ENCODE measurements around the gene SPATA20.

SPATA20 gene

DNA sequence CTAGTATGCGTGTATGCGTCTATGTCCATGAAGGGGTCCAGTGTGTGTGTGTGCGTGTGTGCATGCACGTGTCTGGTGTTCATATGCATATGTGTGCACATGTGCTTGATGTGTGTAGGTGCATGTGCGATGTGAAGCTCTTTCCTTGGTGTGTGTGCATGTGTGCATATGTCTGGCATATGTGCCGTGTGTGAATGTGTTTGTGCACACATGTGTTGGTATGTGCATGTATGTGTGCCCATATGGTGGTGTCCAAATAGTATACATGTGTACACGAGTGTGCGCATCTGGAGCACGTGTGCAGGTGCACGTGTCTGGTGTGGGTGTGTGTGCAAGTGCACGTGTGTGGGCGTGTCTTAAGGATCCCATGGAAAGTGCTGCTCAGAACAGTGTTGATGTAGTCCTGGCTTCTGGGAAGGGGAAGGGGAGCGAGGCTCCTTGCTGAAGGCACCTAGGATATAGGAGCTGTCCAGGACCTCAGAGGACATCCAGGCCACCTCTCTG is 30.5 kb downstream of the SPATA20 start:
- DNase-seq (ENCODE audit: low read depth in 2 of 2), result no peak

DNA sequence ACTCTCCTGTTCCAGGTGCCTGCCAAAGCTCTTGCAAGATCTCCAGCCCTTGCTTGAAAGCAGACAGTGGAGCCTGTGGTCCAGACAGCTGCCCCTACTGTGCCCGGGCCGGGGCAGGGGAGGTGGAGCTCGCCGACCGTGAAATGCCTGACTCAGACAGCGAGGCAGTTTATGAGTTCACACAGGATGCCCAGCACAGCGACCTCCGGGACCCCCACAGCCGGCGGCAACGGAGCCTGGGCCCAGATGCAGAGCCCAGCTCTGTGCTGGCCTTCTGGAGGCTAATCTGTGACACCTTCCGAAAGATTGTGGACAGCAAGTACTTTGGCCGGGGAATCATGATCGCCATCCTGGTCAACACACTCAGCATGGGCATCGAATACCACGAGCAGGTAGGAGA is 31.2 kb downstream of the SPATA20 start:
- DNase-seq (ENCODE audit: low read depth in 2 of 2), result no peak

DNA sequence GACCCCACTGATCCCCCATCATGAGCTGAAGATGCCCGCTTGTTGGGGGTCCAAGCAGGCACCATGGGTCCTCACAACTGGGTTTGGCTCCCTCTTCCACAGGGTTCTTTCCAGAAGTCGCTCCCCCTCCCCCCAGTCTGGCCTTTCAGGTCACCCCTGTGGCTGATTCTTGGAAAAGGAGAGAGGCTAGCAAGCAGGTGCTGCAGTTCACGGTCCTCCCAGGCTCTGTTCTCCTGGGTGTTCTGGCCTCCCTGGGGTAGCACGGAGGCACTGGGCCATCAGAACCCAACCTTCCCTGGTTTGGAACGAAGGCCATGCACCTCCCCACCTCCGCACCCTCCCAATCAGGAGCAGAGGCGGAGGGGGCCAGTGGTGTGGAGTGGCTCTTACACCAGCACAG is 32.4 kb downstream of the SPATA20 start:
- DNase-seq (ENCODE audit: low read depth in 2 of 2), result no peak

DNA sequence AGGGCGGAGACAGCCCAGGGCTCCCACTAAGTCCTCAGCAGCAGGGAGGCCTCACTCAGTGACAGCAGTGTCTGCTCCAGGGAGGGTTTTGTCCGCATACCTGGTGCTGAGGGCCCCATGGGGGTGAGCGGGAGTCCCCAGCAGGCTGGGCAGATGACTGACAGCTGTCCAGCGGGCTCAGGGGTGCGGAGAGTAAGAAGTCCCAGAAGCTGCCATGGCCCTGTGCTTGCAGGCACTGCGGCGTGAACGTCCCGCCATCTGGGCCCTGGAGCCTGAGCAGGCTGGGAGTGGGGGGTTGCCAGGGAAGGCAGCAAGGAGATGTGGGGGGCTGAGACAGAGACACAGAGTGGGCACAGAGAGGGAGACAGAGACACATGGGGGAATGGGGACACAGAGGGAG is 33.7 kb downstream of the SPATA20 start:
- DNase-seq (ENCODE audit: low read depth in 2 of 2), result no peak

DNA sequence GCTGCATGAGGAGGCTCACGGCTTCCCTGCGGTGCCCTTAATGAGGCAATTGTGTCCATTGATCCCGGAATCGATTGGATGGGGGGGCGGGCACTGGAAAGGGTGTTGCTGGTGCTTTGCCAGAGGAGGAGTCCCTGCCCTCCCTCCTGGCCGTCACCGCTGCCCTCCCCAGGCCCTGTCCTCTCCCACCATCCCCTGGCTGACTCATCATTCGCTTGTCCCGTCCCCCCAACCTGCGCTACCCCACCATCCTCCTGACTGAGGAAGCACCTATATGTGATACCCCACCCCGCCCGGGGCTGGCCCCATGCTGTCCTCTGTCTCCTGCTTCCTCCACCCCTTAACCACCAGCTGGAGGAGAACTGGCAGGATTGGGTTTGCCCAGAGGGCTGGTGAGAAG is 34.3 kb downstream of the SPATA20 start:
- no peak for DNase-seq (ENCODE audit: low read depth in 2 of 2)

DNA sequence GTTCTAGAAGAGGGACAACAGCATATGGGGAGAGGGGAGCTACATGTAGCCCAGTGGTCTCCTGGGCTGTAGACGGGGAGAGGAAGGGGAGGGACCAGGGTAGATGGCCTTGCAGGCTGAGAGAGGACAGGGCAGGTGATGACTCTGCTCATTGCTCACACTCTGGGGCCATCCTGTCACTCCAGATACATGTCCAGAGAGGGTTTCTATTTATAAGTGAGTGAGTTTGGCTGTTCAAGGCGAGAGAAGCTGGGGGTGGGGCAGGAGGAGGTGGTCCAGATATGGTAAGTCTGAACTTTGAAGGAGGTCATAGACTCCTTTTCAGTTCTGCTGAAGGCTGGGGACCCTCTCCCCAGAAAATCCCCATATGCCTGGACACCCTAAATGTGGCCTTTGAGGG is 35.8 kb downstream of the SPATA20 start:
- DNase-seq (ENCODE audit: low read depth in 2 of 2), result no peak

DNA sequence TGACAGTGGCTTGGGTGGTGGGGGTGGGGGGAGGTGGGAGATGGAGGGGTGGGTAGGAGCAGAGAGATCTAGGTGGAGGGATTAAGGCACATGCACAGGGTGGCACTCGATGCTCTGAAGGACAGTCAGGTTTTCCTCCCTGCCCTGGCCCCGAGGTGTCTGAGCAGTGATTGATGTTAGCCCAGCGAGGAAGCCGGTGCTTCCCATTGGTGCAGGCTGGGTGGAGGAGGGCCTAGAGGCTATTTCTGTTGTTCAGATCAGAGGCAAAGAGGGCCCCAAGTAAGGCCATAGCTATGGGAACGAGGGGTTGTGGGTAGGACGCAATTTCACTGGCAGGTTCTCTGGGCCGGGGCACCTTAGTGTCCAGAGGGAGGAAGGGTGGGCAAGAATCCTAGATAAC is 36.7 kb downstream of the SPATA20 start:
- DNase-seq (ENCODE audit: low read depth in 2 of 2), result no peak

DNA sequence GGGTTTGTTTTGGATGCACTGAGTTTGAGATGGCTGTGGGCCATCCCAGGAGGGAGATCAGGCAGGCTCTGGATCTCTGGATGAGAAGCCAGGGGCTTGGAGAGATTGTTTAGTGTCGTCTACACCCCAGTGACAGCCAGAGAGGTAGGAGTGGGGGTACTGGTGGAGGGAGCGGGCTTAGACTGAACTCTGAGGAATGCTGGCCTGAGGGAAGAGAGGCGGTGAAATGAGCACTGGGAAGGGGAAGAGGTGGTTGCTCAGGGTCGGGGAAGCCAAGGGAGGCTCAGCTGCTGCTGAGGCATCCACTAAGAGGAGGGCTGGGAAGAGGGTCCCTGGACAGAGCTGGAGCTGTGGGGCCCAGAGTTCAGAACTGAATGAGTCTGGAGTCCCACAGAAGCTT is 37.1 kb downstream of the SPATA20 start:
- DNase-seq (ENCODE audit: low read depth in 2 of 2), result no peak

DNA sequence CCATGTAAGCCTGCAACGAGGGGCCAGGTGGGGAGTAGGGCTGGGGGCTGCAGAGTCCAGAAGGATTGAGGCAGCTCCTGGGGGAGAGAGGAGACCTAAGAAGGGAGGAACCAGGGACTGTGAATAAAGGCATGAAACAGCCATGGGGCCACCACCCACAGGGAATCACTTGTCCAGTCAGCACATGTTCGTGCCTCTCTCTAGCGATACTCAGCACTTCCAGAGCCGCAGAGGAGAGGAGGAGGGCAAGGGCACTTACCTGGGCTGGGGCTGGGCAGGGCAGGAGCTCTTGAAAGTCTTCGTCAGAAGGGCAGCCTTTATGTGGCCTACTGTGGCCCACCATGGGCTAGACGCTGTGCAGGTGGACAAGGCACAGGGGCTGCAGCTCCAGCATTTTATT is 37.8 kb downstream of the SPATA20 start:
- no peak for DNase-seq (ENCODE audit: low read depth in 2 of 2)

DNA sequence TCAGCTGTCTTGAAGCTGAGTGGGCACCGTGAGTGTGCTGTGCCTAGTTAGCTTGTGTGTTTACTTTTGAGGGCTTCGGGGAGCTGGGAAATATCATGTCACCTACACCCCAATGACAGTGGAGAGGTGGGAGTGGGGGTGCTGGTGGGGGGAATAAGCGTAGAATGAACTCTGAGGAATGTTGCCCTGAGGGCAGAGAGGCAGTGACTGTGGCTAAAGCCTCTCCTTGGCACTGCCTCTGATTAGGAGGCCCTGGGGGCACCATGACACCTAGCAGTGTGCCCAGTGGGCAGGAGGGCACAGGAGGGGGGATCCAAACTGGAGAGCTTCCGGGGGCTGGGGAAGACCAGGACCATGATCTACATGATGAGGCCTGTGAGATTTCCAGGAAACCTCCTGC is 38.4 kb downstream of the SPATA20 start:
- no peak for DNase-seq (ENCODE audit: low read depth in 2 of 2)

DNA sequence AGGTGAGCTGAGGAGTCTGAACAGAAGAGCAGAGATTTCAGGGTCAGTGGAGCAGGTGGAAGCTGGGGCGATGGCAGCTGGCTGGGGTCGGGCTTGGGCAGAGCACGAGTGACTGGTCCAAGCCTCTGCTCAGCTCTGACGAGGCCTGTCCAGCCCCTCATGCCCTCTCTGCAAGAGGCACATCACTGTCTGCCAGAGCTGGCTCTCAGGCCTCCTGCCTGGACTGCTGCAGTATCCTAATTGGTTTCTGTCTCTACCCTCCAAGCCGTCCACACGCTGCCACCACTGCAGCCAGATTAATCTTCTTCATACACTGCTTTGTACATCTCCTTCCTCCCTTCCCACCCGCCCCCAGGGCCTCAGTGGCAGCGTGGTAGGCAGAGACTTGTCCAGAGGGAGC is 38.9 kb downstream of the SPATA20 start:
- no peak for DNase-seq (ENCODE audit: low read depth in 2 of 2)

DNA sequence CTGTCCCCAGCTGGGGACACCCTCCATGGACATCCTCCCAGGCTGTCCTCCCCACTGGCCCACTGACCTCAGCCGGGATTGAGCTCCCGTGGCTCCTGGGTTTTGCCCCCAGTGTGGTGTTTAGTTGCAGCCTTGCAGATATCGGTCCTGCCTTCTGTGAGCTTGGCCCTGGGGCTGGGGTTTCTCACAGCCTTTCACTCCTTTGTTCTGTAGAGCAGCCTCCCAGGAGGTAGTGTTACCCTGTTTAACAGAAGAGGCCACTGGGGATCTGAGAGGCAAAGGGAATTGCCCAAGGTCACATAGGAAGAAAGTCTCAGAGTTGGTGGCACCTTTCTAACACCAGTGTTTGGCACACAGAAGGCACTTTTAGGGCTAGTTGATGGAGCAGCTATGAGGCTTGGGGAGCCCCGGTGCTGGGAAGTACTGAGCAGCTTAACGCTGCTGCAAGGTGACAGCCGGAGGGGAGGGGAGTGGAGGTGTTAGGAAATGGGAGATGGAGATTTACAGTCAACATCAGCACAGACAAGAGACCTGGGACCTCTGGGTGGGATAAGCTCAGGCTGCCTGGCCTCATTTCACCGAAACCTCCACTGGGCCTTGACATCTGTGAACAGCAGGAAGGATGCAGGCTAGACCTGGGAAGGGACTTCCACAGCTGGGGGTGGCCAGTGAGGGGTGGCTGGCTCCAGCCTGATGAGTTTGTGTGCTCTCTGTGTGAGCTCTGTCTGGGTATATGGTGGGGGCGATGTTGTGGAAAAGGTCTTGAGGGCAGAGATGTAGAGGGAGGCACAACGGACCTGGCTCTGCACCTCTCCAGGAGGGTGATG is 39.7 kb downstream of the SPATA20 start:
- DNase-seq (ENCODE audit: low read depth in 2 of 2), result no peak

DNA sequence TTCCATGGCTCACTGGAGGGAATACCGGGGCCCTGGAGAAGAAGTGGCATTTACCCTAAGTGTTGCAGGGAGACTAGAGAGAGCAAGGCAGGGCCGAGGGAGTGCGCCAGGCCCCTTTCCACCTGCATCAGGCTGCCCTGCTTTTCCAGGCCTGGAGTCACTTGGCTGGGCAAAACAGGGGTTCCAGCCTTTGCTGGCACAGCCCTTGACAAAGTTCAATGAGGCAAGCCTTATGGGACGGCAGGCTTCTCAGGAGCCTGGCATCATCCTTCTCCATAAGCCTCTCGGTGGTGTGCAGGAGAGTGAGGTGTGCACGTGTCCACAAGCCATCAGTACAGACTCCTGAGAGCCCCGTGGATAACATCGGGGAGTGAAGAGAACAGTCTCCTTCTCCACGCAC is 40.6 kb downstream of the SPATA20 start:
- DNase-seq (ENCODE audit: low read depth in 2 of 2), result no peak

DNA sequence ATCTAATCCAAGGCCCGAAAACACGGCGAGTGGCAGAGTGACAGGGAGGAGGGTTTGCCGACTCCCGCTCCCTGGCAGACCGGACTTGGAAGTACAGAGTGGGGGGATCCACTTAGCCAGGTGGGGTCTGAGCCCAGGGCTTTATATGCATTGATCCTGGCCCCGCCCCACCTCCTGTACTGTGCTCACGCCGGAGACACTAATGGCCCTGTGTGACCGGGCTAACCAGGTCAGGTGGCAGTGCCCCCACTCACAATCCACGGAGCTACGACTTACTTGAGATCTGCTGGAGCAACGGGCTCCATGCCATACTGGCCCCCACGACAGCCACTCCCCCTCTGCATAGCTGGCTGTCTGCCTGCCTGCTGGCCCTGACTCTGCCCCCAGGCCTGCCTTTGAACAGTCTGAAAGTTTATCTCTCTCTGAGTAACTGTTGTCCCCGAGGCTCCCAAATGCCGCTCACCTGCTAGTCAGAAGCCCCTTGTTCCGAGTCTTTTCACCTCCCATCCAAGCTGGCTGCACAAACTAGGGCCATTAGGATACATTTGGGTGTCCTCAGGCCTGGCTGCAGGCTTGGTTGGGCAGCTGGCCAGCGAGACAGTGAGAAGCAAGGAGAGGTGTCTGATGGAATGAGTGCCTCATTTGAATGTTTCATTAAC is 41.5 kb downstream of the SPATA20 start:
- DNase-seq (ENCODE audit: low read depth in 2 of 2), result no peak

DNA sequence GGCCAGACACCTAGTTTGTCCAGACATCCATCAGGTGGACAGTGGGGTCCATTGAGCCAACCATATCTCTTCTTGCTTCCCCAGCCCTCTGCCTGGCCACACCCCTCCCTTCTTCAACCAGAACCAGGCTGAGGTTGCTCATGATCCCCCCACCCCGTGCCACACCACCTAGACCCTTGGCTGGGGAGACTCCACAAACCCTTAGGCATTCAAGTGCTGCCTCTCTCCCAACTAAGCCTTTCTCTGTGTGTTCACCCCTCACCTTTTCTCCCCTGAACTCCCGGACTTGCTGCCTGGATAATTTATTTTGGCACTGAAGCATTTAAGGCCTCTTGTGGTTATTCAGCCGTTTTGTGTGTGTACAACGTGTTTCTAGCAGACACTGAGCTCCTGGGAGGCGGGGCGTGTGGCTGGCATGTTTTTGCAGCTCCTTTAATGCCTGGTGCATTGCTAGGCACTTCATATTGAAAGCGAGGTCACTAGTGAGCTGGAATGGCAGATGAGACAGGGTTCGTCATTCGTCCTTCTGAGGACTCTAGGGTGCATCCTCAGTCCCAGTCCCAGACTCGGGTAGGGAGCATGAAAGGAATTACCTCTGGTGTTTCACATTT is 42.2 kb downstream of the SPATA20 start:
- no peak for DNase-seq (ENCODE audit: low read depth in 2 of 2)

DNA sequence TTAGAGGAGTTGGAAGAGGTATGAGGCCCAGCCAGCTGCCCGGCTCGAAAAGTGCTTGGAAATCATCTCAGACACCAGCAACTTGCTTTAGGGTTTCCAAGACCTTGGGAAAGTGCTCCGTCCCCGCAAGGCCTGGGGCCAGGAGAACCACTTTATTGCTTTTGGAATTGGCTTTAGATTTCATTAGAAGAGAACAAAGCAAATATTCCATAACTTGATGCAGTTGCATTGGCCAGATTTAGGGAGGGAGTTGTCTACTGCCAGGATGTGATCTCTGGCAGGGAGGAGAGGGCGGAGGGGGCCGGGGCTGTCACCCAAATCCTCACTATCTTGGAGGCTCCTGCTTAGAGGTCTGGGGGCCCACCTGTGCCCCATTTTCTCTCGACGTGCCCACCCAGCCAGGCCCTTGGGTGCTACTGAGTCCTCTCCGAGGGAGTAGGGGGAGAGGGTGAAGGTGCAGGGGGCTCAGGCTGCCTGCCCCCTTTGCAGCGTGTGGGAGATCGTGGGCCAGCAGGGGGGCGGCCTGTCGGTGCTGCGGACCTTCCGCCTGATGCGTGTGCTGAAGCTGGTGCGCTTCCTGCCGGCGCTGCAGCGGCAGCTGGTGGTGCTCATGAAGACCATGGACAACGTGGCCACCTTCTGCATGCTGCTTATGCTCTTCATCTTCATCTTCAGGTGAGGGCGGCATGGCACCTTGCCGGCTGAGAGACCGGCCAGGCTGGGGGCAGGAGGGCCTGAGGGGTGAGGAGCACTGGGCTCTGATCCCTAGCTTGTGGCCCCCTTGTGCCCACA is 44.2 kb downstream of the SPATA20 start:
- DNase-seq (ENCODE audit: low read depth in 2 of 2), result no peak

DNA sequence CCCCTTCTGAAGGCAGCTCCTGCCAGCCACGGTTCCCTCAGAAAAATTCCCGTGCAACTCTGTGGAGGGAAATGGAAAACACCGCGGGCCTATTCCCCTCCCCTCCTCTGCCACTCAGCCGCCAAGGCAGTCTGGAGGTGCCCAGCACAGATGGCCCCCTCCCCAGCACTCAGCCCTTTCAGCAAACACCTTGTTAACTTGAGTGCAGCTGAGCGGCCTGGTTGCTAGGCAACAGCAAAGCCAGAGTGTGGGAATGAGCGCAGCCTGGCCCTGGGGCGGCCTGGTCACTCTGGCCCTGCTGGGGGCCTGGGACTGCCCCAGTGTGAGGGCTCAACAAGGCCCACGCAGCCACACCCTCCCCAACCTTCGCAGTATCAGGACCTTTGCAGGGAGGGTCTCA is 46.3 kb downstream of the SPATA20 start:
- no peak for DNase-seq (ENCODE audit: low read depth in 2 of 2)

DNA sequence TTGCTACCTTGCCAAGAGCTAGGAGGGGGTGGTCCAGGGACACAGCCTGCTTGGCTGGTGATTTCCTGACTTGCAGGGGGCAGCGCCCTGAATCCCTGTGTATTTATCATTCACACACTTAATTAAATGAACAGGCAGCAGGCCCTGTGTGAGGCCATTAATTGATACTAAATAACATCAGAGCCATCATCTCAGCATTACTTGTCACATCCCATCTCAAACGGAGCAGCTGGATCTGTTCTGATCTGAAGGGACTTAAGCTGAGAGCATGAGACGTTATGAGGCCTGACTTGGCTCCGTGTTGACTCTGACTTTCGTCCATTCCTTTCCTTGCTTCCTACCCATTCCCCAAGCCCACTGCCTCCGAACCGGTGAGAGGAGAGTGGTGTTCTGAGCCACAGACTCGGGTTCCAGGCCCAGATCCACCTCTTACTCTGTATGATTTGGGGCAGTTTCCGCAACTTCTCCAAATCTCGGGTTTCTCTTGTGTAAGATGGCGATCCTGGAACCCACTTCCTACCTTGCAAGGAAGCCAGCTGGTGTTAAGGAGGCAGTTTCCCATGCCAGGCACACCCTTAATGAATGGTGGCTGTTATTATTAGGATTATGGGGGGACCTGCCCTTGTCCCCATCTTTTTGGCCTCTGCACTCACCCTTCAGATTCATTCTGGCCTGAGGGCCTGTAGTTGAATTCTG is 47.3 kb downstream of the SPATA20 start:
- no peak for DNase-seq (ENCODE audit: low read depth in 2 of 2)

DNA sequence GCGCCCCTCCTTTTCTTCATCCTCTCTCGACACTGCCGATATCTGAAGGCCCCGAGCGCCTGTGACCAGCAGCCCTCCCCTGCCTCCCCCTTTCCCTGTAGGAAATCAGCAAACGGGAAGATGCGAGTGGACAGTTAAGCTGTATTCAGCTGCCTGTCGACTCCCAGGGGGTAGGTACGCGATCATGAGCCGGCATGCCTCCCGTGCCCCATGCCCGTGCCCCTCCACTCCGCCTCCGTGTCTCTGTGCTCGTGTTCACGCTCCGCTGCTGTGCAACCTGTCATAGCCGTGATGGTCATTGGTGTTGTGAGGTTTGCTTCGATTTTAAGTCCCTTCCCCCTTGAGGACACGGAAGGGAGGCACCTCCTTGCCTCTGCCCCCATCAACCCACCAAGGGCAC is 47.9 kb downstream of the SPATA20 start:
- no peak for DNase-seq (ENCODE audit: low read depth in 2 of 2)

DNA sequence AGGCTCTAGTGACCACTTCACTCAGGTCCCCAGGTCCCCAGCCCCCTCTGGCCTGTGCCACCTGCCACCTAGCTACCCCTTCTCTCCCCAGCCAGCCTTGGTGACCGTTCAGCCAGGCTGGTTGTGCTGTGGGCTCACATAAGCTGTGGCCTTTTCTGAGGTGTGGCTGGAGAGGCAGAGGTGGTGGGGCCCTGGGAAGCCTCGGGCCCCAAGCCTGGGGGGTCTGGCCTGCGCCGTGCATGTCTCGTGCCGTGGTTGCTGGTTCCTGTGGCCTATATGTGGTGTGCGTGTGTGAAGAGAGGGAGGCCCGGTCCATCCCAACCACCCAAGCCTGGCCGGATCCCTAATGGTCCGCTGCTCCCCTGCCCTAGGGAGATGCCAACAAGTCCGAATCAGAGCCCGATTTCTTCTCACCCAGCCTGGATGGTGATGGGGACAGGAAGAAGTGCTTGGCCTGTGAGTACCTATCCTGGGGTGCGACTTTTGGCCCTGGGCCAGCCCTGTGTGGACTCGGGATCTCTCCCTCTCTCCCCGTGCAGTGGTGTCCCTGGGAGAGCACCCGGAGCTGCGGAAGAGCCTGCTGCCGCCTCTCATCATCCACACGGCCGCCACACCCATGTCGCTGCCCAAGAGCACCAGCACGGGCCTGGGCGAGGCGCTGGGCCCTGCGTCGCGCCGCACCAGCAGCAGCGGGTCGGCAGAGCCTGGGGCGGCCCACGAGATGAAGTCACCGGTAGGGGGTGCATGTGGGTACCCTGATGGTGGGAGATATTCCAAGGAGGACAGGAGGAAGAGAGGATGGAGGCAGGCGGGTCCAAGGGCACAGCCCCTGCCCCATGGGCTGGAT is 49.4 kb downstream of the SPATA20 start:
- no peak for DNase-seq (ENCODE audit: low read depth in 2 of 2)

DNA sequence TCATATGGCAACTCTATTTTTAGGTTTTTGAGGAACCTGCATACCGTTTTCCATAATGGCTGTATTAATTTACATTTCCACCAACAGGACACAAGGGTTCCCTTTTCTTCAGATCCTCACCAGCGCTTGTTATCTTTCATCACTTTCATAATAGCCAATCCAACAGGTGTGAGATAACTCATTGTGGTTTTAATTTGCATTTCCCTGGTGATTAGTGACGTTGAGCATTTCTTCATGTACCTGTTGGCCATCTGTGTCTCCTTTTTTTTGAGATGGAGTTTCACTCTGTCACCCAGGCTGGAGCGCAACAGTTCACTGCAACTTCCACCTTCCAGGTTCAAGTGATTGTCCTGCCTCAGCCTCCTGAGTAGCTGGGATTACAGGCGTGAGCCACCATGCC is 51.5 kb downstream of the SPATA20 start:
- no peak for DNase-seq (ENCODE audit: low read depth in 2 of 2)
